ENCODE data around the gene ELOB.

ELOB gene

DNA sequence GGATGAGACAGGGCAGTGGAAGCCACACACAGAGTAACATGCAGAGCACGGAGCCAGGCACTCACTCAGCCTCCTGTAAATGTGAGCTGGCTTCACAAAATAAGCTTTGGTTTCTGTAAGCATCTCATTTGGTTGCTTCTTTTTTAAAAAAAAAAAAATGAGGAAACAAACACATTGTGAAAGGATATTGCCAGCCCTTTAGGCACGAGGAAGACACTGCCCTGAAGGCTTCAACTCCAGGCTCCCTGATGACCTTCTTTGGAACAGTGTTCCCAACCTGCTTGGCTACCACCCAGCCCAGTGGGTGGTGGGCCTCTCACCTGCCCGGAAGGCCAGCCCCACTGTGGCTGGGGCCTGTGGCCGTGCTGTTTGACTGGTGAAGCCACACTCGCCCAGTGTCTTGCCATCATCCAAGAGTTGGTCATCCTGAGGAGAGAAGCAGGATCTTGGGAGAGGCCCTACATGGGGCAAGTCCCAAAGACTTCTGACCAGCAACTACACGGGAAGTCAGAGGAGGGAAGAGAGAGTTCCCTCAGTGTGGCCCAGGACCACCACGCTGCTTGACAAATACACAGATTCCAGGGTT is 1.9 kb downstream of the ELOB start:
- no peak for TF ChIP-seq ZFX (IDR thresholded peaks at IDR 0.05)
- TF ChIP-seq, protein P1, sequence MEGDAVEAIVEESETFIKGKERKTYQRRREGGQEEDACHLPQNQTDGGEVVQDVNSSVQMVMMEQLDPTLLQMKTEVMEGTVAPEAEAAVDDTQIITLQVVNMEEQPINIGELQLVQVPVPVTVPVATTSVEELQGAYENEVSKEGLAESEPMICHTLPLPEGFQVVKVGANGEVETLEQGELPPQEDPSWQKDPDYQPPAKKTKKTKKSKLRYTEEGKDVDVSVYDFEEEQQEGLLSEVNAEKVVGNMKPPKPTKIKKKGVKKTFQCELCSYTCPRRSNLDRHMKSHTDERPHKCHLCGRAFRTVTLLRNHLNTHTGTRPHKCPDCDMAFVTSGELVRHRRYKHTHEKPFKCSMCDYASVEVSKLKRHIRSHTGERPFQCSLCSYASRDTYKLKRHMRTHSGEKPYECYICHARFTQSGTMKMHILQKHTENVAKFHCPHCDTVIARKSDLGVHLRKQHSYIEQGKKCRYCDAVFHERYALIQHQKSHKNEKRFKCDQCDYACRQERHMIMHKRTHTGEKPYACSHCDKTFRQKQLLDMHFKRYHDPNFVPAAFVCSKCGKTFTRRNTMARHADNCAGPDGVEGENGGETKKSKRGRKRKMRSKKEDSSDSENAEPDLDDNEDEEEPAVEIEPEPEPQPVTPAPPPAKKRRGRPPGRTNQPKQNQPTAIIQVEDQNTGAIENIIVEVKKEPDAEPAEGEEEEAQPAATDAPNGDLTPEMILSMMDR (conservative IDR thresholded peaks at IDR 0.05): no peak
- H3K27ac ChIP-seq: no peak overlapping the region

- TF ChIP-seq, protein P1 (conservative IDR thresholded peaks at IDR 0.05): no peak
- no peak for TF ChIP-seq ZFX (IDR thresholded peaks at IDR 0.05)
Observed at GRCh38 chr16:2774161-2774891, 2.8 kb downstream of the ELOB start.

GRCh38 chr16:2773188-2773968 is 3.7 kb downstream of the ELOB start:
- TF ChIP-seq, protein P1 (conservative IDR thresholded peaks at IDR 0.05): no peak
- TF ChIP-seq ZFX (IDR thresholded peaks at IDR 0.05): no peak
- H3K27ac ChIP-seq: no peak overlapping the region

More at GRCh38 chr16:2774161-2774891, 2.8 kb downstream of the ELOB start:
- H3K27ac ChIP-seq: no peak overlapping the region

DNA sequence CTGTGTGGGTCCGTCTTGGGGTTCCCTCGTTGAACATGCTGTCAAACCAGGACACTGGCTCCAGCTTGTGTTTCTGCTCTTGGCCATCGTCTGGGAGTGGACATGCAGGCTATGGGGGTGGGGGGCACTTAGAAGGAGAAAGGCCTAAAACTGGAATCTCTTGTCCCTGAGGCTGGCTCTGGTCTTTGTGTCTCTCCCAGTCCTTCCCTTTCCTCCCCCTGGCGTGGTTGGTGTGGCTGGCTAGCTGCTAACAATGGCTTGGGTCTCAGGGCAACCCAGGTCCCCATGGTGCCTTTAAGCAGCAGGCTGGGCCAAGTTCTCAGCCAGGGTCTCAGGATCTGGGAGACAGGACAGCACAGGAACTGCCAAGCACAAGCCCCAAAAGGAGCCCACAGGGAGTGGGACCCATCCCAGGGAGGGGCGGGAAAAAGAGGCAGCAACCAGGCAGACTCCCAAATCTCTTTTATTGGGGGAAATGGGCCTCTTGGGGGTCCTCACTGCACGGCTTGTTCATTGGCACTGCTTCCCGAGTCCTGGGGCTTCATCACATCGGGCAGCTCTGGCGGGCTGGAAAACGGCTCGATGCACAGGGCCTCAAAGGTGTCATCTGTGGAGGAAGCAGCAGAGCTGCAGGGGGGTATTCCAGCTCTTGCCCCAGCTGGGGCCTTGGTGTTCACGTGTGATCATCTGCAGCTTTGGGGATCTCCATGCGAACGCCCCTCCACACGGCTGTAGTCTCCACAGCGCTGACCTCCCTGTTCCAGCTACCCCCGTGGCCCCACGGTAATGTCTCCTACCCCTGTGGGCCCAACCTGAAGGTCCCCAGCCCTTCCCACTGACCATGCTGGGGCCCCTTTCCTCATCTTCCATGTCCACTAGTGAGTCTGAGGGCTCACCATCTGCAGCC is 5.3 kb downstream of the ELOB start:
- TF ChIP-seq ZFX (IDR thresholded peaks at IDR 0.05): no peak
- TF ChIP-seq, protein P1 (conservative IDR thresholded peaks at IDR 0.05): no peak
- H3K27ac ChIP-seq: no peak overlapping the region

- TF ChIP-seq, protein P1 (conservative IDR thresholded peaks at IDR 0.05): no peak; the same call in 1 of the 2 replicates
- no peak for TF ChIP-seq ZFX (IDR thresholded peaks at IDR 0.05)
- no peak overlapping the region for H3K27ac ChIP-seq
Observed at GRCh38 chr16:2770057-2770951, 6.8 kb downstream of the ELOB start.

GRCh38 chr16:2769675-2770056 is 7.4 kb downstream of the ELOB start:
- no peak for TF ChIP-seq ZFX (IDR thresholded peaks at IDR 0.05)
- TF ChIP-seq, protein P1 (conservative IDR thresholded peaks at IDR 0.05): no peak

More at GRCh38 chr16:2769675-2770056, 7.4 kb downstream of the ELOB start:
- no peak overlapping the region for H3K27ac ChIP-seq
